ENCODE data around the gene POLR2H. TPM values are rescaled to one million over a fixed set of nuclear protein-coding genes. Genes with fewer than 3 reads are reported as not detected.

Gene POLR2H
- 65.8 to 77.6 TPM (median 71.5 TPM) in 5 replicates for total RNA-seq (2022; extraction: Qiagen RNA extraction)

GRCh38 chr3:184361532-184361931 is at the start of gene POLR2H, which contains the start of gene CLCN2:
TSS of gene POLR2H (plus strand) at chr3:184361710. CDS start at chr3:184363493, 1,783 bp downstream.
TSS of gene CLCN2 (minus strand) at chr3:184361605. CDS start at chr3:184361479, 126 bp downstream.

GRCh38 chr3:184314363-184314699 is 47.2 kb upstream of the POLR2H start, which contains the start of gene EIF4G1:
TSS of gene EIF4G1 (plus strand) at chr3:184314606. CDS start at chr3:184315797, 1,191 bp downstream.

GRCh38 chr3:184337399-184337714 is 24.2 kb upstream of the POLR2H start, which contains the start of gene FAM131A:
TSS of gene FAM131A (plus strand) at chr3:184337600. CDS start at chr3:184337631, 31 bp downstream.

GRCh38 chr3:184377882-184378445 is 16.5 kb downstream of the POLR2H start, which contains the start of gene THPO:
TSS of gene THPO (minus strand) at chr3:184378207. CDS start at chr3:184376259, 1,948 bp downstream.

GRCh38 chr3:184379358-184380184 is 18.1 kb downstream of the POLR2H start, which contains the start of gene CHRD:
TSS of gene CHRD (plus strand) at chr3:184380054. CDS start at chr3:184380319, 265 bp downstream.

Other genes with a start within 250 kb of the POLR2H start
- 27.1 to 29.4 TPM (median 28.7 TPM) in 5 replicates for gene EIF2B5, start 226.4 kb upstream of the POLR2H start, total RNA-seq (2022; extraction: Qiagen RNA extraction)
- gene DVL3, start 206.3 kb upstream of the POLR2H start, total RNA-seq (2022; extraction: Qiagen RNA extraction) = 19.5 to 26.2 TPM (median 23.2 TPM) in 5 replicates
- gene AP2M1, start 186.9 kb upstream of the POLR2H start, total RNA-seq (2022; extraction: Qiagen RNA extraction) = 291 to 307 TPM (median 298 TPM) in 5 replicates
- gene ABCF3, start 175.5 kb upstream of the POLR2H start, total RNA-seq (2022; extraction: Qiagen RNA extraction) = 29.7 to 35.9 TPM (median 33.4 TPM) in 5 replicates
- gene VWA5B2, start 132.1 kb upstream of the POLR2H start, total RNA-seq (2022; extraction: Qiagen RNA extraction) = 0.25 to 0.60 TPM (median 0.40 TPM) in 5 replicates
- gene ALG3, start 112.7 kb upstream of the POLR2H start, total RNA-seq (2022; extraction: Qiagen RNA extraction) = 59.2 to 80.4 TPM (median 71.4 TPM) in 5 replicates
- gene EEF1AKMT4, start 112.0 kb upstream of the POLR2H start, total RNA-seq (2022; extraction: Qiagen RNA extraction) = 8.8 to 13.1 TPM (median 11.3 TPM) in 5 replicates
- gene CAMK2N2, start 100.2 kb upstream of the POLR2H start, total RNA-seq (2022; extraction: Qiagen RNA extraction) = 0.78 to 1.7 TPM (median 1.4 TPM) in 5 replicates
- not detected in 5 replicates for gene ECE2, start 85.7 kb upstream of the POLR2H start, total RNA-seq (2022; extraction: Qiagen RNA extraction)
- 284 to 383 TPM (median 293 TPM) in 5 replicates for gene PSMD2, start 62.5 kb upstream of the POLR2H start, total RNA-seq (2022; extraction: Qiagen RNA extraction)
- 248 to 307 TPM (median 264 TPM) in 5 replicates for gene EIF4G1, start 47.1 kb upstream of the POLR2H start, total RNA-seq (2022; extraction: Qiagen RNA extraction)
- 9.8 to 12.5 TPM (median 11.2 TPM) in 5 replicates for gene FAM131A, start 24.1 kb upstream of the POLR2H start, total RNA-seq (2022; extraction: Qiagen RNA extraction)
- 4.2 to 5.7 TPM (median 5.1 TPM) in 5 replicates for gene CLCN2, start 105 bp upstream of the POLR2H start, total RNA-seq (2022; extraction: Qiagen RNA extraction)
- 0.11 to 0.12 TPM in 2 of 5 replicates, not detected in the others for gene THPO, start 16.5 kb downstream of the POLR2H start, total RNA-seq (2022; extraction: Qiagen RNA extraction)
- gene CHRD, start 18.3 kb downstream of the POLR2H start, total RNA-seq (2022; extraction: Qiagen RNA extraction) = 0.14 to 0.35 TPM (median 0.24 TPM) in 5 replicates
- 0.15 to 0.21 TPM (median 0.20 TPM) in 5 replicates for gene EPHB3, start 200.1 kb downstream of the POLR2H start, total RNA-seq (2022; extraction: Qiagen RNA extraction)